ENCODE measurements around the gene PIR.

DNA sequence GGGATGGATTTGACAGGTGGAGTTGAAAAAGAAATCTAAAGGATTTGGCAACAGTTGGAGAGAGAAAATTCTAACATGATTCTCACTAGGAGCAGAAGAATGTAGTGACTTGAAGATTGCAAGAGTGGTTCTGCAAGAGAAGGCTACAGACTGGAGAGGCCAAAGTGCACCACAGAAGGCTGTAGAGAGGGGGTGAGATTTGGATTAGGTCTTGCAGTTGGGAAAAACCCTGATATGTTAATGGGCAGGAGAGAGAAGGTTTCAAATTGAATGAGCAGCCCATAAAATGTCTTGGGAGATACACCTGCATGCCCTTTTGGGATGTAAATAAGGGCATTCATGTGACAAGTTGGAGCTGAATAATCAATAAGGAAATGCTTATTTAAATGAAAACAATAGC, 94.3 kb downstream of the PIR start:
- no peak for TF ChIP-seq EZH2 (IDR thresholded peaks at IDR 0.05)
- TF ChIP-seq, protein P1, sequence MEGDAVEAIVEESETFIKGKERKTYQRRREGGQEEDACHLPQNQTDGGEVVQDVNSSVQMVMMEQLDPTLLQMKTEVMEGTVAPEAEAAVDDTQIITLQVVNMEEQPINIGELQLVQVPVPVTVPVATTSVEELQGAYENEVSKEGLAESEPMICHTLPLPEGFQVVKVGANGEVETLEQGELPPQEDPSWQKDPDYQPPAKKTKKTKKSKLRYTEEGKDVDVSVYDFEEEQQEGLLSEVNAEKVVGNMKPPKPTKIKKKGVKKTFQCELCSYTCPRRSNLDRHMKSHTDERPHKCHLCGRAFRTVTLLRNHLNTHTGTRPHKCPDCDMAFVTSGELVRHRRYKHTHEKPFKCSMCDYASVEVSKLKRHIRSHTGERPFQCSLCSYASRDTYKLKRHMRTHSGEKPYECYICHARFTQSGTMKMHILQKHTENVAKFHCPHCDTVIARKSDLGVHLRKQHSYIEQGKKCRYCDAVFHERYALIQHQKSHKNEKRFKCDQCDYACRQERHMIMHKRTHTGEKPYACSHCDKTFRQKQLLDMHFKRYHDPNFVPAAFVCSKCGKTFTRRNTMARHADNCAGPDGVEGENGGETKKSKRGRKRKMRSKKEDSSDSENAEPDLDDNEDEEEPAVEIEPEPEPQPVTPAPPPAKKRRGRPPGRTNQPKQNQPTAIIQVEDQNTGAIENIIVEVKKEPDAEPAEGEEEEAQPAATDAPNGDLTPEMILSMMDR (IDR thresholded peaks at IDR 0.05): no peak
